Measurements from ENCODE around the gene HORMAD2.

The HORMAD2 gene

GRCh38 chr22:30170129-30170528, 89.9 kb downstream of the HORMAD2 start:
- no peak for DNase-seq

GRCh38 chr22:30171008-30171407, 90.7 kb downstream of the HORMAD2 start:
- DNase-seq, result no peak

- DNase-seq, result no peak
These were observed 95.5 kb downstream of the HORMAD2 start for GRCh38 chr22:30175690-30176288.

- DNase-seq, result no peak
These were observed 96.2 kb downstream of the HORMAD2 start for GRCh38 chr22:30176431-30176830.

GRCh38 chr22:30178181-30179126, 98.2 kb downstream of the HORMAD2 start:
- no peak for DNase-seq

GRCh38 chr22:30180616-30181015, 100.4 kb downstream of the HORMAD2 start:
- DNase-seq, result no peak

GRCh38 chr22:30181459-30182349, 101.4 kb downstream of the HORMAD2 start:
- DNase-seq, result no peak

GRCh38 chr22:30182350-30182745, 102.1 kb downstream of the HORMAD2 start:
- DNase-seq, result peak; percentile 14

- DNase-seq, result no peak
These were observed 102.6 kb downstream of the HORMAD2 start for GRCh38 chr22:30182815-30183214.

GRCh38 chr22:30183271-30183670, 103.0 kb downstream of the HORMAD2 start:
- no peak for DNase-seq

- no peak for DNase-seq
These were observed 103.6 kb downstream of the HORMAD2 start for GRCh38 chr22:30183861-30184278.

- DNase-seq, result no peak
These were observed 104.9 kb downstream of the HORMAD2 start for GRCh38 chr22:30185129-30185528.

- DNase-seq, result no peak
These were observed 105.3 kb downstream of the HORMAD2 start for GRCh38 chr22:30185549-30185948.

- DNase-seq, result peak; percentile 57
These were observed 105.8 kb downstream of the HORMAD2 start for GRCh38 chr22:30186041-30186440.

GRCh38 chr22:30186510-30186909, 106.2 kb downstream of the HORMAD2 start:
- DNase-seq, result peak; percentile 59

- DNase-seq, result no peak
These were observed 106.8 kb downstream of the HORMAD2 start for GRCh38 chr22:30187094-30187493.

- no peak for DNase-seq
These were observed 107.5 kb downstream of the HORMAD2 start for GRCh38 chr22:30187529-30188407.

- DNase-seq, result no peak
These were observed 108.6 kb downstream of the HORMAD2 start for GRCh38 chr22:30188911-30189310.

- DNase-seq, result no peak
These were observed 110.3 kb downstream of the HORMAD2 start for GRCh38 chr22:30190574-30190973.

GRCh38 chr22:30191040-30191701, 110.9 kb downstream of the HORMAD2 start:
- no peak for DNase-seq

- DNase-seq, result no peak
These were observed 112.2 kb downstream of the HORMAD2 start for GRCh38 chr22:30192427-30192826.

Measured in NCI-H748 treated with DMSO at 0.1 percent for 48 hours (cell line).